Measurements from ENCODE around the gene NAA60. TPM values are rescaled to one million over a fixed set of nuclear protein-coding genes. Genes with fewer than 3 reads are reported as not detected.

NAA60 gene
- total RNA-seq, 1 donor from 2014 or later: 5.0 TPM

DNA sequence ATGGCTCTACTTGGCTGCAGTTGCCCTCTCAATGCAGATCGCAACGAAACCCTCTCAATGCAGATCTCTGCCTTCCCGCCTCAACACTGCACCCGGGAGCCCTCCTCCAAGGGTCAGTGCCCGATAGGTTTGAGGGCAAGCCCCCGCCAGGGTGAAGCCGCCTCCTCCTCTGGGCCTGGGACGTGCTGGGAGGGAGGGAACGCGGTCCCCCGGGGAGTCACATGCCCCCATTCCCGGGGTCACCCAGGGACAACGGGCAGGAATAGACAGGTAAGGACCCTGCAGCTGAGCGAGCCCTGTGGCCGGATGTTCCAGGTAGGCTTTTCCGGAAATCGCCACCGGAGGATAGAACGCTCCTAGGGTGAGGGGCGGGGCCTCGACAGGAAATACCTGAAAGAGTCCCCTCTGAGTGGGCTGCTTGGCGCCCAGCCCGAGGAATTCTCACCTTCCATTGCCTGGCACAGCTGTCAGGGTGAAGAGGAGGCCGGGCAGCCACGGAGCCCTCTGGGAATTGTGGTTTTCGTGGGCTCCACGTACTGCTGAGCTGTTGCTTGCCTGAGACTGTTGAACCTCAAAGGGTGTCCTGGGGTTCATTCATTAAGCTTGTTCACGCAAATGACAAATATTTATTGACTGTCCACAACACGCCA, 29.6 kb upstream of the NAA60 start:
- TF ChIP-seq, protein P1, sequence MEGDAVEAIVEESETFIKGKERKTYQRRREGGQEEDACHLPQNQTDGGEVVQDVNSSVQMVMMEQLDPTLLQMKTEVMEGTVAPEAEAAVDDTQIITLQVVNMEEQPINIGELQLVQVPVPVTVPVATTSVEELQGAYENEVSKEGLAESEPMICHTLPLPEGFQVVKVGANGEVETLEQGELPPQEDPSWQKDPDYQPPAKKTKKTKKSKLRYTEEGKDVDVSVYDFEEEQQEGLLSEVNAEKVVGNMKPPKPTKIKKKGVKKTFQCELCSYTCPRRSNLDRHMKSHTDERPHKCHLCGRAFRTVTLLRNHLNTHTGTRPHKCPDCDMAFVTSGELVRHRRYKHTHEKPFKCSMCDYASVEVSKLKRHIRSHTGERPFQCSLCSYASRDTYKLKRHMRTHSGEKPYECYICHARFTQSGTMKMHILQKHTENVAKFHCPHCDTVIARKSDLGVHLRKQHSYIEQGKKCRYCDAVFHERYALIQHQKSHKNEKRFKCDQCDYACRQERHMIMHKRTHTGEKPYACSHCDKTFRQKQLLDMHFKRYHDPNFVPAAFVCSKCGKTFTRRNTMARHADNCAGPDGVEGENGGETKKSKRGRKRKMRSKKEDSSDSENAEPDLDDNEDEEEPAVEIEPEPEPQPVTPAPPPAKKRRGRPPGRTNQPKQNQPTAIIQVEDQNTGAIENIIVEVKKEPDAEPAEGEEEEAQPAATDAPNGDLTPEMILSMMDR (IDR thresholded peaks at IDR 0.05; ENCODE audit: insufficient read depth, low read length, severe bottlenecking): no peak
- Histone ChIP-seq H3K4me3 (ENCODE audit: low read depth, low read length) (no peak overlapping the region), H3K27me3 (ENCODE audit: control insufficient read depth, insufficient read depth, low read length) (no peaks in the 10 kb centered on the region), H3K36me3 (ENCODE audit: control insufficient read depth, insufficient read depth, low read length) (no peaks in the 10 kb centered on the region)
- DNase-seq (ENCODE audit: low read depth) (peak; percentile 2), FAIRE-seq (no peak)

DNA sequence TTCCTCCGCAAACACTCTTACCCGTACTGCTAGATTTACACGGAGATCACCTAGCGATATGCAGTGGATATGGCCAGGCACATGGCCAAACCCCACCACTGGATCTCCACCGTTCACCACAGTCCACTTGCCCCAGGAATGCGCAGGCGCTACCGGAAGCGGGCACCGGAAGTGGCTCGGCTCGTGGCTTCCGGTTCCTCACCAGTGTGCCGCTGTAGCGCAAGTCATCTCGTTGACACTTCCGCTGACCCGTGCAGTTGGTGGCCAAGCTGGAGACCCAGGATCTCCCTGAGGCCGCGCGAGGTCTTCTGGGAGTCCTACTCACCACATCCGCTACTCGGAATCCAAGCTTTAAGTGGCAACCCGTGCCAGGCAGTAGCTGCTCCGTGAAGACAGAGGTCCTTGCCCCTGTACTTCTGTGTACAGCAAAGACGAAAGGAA, 11.7 kb upstream of the NAA60 start:
- DNase-seq (ENCODE audit: low read depth): no peak
- no peak overlapping the region for H3K4me3 ChIP-seq (ENCODE audit: low read depth, low read length)
- TF ChIP-seq, protein P1 (IDR thresholded peaks at IDR 0.05; ENCODE audit: insufficient read depth, low read length, severe bottlenecking): no peak

DNA sequence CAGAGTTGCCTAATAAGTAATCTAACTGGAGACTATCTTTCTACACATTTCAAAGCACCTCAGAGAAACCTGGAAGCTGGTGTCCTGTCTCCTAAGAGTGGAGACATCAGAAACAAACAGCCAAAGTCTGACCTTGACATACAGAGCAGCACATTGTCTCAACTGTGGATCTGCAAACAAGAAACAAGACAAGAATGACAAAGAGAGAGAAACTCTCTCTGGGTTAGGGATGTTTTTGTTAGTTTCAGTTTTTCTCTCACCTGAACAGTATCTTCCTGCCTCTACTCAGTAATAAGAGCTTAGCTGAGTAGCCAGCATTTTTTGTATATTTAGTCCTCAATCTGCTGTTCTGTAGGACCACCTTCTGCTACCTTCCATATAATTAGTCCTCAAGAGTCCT, 9.1 kb upstream of the NAA60 start:
- FAIRE-seq (no peak), DNase-seq (ENCODE audit: low read depth) (no peak)
- Histone ChIP-seq H3K36me3 (ENCODE audit: control insufficient read depth, insufficient read depth, low read length) (peaks cover 3% of the 10 kb centered on the region), H3K4me3 (ENCODE audit: low read depth, low read length) (no peak overlapping the region), H3K27me3 (ENCODE audit: control insufficient read depth, insufficient read depth, low read length) (no peaks in the 10 kb centered on the region)
- TF ChIP-seq, protein P1 (IDR thresholded peaks at IDR 0.05; ENCODE audit: insufficient read depth, low read length, severe bottlenecking): no peak

More for the DNA sequence above, 11.7 kb upstream of the NAA60 start:
- no peaks in the 10 kb centered on the region for H3K27me3 ChIP-seq (ENCODE audit: control insufficient read depth, insufficient read depth, low read length)
- no peak for FAIRE-seq
- H3K36me3 ChIP-seq (ENCODE audit: control insufficient read depth, insufficient read depth, low read length): peaks cover 3% of the 10 kb centered on the region

DNA sequence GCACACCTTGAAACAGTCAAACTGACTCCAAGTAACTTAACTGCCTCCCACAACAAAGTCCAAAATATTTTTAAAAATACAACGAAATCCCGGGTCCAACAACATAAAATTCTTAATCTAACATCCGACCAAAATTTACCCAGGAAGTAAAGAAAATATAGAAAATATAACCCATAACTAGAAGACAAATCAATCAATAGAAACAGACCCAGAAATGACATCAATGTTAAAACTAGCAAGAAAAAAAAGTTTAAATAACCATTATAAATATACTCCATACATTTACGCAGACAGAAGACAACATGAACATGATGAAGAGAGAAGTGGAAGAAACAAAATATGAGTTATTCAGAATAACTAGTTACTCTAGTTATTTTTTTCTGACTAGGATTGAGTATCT, 3.8 kb upstream of the NAA60 start:
- H3K36me3 ChIP-seq (ENCODE audit: control insufficient read depth, insufficient read depth, low read length): peaks cover 3% of the 10 kb centered on the region
- H3K4me3 ChIP-seq (ENCODE audit: low read depth, low read length): no peak overlapping the region
- no peaks in the 10 kb centered on the region for H3K27me3 ChIP-seq (ENCODE audit: control insufficient read depth, insufficient read depth, low read length)
- DNase-seq (ENCODE audit: low read depth) (no peak), FAIRE-seq (no peak)
- TF ChIP-seq, protein P1 (IDR thresholded peaks at IDR 0.05; ENCODE audit: insufficient read depth, low read length, severe bottlenecking): no peak

DNA sequence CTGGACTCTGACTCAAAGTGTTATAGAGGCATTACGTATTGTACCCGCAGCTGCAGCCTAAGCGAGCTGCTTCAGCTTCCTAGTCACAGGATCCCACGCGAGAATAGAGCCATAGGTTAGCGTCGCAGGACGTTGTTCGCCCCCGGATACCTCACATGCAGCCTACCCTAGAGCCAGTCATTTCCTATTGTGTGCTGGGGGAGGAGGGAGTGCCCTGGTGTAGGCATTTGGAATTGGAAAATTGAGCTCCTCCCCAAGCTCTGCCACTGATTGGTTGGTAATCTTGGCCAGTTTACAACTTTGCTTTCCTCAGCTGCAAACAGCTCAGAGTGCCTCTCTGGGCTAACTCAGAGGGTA, 530 bp downstream of the NAA60 start:
- Histone ChIP-seq H3K4me3 (ENCODE audit: low read depth, low read length) (peak overlapping the region; percentile 57), H3K27me3 (ENCODE audit: control insufficient read depth, insufficient read depth, low read length) (no peaks in the 10 kb centered on the region), H3K36me3 (ENCODE audit: control insufficient read depth, insufficient read depth, low read length) (peaks cover 4% of the 10 kb centered on the region)
- TF ChIP-seq, protein P1 (IDR thresholded peaks at IDR 0.05; ENCODE audit: insufficient read depth, low read length, severe bottlenecking): no peak
- peak; percentile 80 for DNase-seq (ENCODE audit: low read depth)
- peak; percentile 76 for FAIRE-seq

DNA sequence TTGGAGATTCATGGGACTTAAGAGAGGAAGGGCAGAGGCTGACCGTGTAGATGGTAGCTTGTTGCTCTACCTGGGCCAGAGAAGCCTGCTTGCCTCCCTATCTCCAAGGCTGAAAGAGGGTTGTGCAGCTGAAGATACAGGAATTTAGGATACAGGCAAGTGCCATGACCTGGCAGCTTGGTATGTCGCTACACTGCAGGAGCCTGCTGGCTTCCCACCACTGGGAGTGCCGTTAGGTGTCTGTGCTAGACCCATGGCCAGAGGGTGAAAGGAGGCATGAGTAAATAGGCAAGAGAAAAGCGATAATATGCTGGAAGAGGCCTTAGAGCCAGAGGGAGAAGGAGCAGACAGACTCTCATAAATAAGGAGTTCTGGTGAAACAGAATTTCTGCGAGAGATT, 10.6 kb downstream of the NAA60 start:
- peak; percentile 27 for DNase-seq (ENCODE audit: low read depth)
- Histone ChIP-seq H3K27me3 (ENCODE audit: control insufficient read depth, insufficient read depth, low read length) (no peaks in the 10 kb centered on the region), H3K4me3 (ENCODE audit: low read depth, low read length) (no peak overlapping the region), H3K36me3 (ENCODE audit: control insufficient read depth, insufficient read depth, low read length) (no peaks in the 10 kb centered on the region)
- FAIRE-seq: no peak
- TF ChIP-seq, protein P1 (IDR thresholded peaks at IDR 0.05; ENCODE audit: insufficient read depth, low read length, severe bottlenecking): no peak

All from bronchial epithelial cell (primary cell).